GM19238 (cell line): Measurements from ENCODE around the gene FTCDNL1.
A peak's percentile ranks its signal among the peaks of the same experiment; 100 is the strongest.

Source experiments
- DNase-seq: peaks from one replicate; pipeline ENCODE4 v3.0.0; 2011; ENCODE audit warnings: low spot score; ENCODE audit not compliant: insufficient read length

The FTCDNL1 gene

GRCh38 chr2:199850718-199851500, at the start of gene FTCDNL1:
FTCDNL1 (minus strand) TSS chr2:199851192; CDS start chr2:199848962, 2,230 bp downstream.
- DNase-seq, result peak; percentile 47

GRCh38 chr2:199896617-199897016, 45.6 kb upstream of the FTCDNL1 start:
- DNase-seq, result no peak

GRCh38 chr2:199895406-199895805, 44.4 kb upstream of the FTCDNL1 start:
- no peak for DNase-seq

GRCh38 chr2:199883474-199884212, 32.7 kb upstream of the FTCDNL1 start:
- no peak for DNase-seq

DNA sequence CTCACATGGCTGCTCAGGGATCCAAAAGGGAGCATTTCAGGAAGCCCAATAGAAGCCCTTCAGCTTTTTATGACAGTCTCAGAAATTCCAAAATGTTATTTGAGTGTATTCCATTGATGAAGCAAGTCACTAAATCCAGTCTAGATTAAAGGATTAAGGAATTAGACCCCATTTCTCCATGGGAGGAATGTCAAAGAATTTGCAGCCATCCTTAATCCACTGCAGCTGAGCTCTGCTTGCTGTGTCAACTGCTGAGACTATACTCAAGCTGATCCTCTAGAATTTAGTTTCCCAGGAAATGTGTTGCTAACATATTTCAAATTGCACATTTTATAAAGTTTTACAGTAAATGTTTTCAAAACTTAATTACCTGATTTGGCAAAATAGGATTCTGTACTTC, 31.7 kb upstream of the FTCDNL1 start:
- no peak for DNase-seq

GRCh38 chr2:199875400-199875799, 24.4 kb upstream of the FTCDNL1 start:
- DNase-seq, result no peak

DNA sequence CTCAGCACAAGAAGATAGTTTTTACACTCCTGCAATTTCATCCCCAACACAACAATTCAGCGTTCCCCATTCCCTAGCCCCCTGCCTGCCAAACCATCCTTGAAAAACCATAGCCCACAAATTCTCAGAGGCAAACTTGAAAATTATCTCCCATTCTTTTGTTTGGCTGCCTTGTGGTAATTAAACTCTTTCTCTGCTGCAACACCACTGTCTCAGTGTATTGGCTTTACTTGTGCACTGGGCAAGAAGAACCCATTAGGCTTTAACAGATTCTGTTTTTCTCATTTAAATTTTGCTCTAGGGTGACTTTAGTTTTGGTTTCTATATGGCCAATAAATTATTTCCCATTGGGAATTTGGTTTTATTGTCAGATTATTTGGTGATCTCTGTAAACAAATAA, 23.2 kb upstream of the FTCDNL1 start:
- DNase-seq, result no peak

GRCh38 chr2:199870581-199870980, 19.6 kb upstream of the FTCDNL1 start:
- DNase-seq, result no peak

DNA sequence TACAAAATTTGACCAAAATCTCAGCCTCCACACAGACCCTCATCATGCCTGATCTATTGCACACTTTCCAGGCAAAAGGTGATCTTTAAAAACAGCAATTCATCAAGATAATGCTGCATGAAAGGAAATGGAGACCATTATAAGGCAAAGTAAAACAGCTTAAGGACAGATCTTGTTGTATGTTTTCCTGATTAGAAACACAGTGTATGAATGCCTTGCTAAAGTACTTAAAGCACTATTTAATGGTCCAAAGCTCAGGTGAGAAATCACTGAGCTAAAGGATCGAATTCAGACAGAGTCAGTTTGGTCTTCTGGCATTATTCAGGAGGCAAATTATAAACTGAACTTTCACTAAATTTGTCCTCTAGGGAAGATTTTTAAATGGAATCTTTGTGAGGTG, 18.7 kb upstream of the FTCDNL1 start:
- no peak for DNase-seq

DNA sequence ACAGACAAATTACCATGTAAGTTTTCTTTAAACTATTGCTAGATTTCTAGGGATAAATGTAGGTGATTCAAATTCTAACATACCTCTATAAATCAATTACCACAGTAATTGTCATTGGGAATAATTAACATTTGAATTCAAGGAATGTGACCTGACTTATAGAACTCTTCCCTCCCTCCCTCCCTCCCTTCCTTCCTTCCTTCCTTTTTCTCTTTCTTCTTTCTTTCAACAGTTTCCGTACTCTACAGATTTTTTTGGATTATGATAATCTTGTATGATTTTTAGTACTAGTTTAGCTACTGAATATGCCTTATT, 18.2 kb upstream of the FTCDNL1 start:
- no peak for DNase-seq

GRCh38 chr2:199868431-199869226, 17.6 kb upstream of the FTCDNL1 start:
- DNase-seq, result no peak

GRCh38 chr2:199865905-199866304, 14.9 kb upstream of the FTCDNL1 start:
- no peak for DNase-seq

- DNase-seq, result no peak
Measured at GRCh38 chr2:199862788-199863187, 11.8 kb upstream of the FTCDNL1 start.

GRCh38 chr2:199861132-199861774, 10.3 kb upstream of the FTCDNL1 start:
- DNase-seq, result no peak

- DNase-seq, result no peak
Measured at GRCh38 chr2:199855812-199856211, 4.8 kb upstream of the FTCDNL1 start.

GRCh38 chr2:199851883-199852282, 891 bp upstream of the FTCDNL1 start:
- no peak for DNase-seq

GRCh38 chr2:199851501-199851810, 464 bp upstream of the FTCDNL1 start:
- no peak for DNase-seq

DNA sequence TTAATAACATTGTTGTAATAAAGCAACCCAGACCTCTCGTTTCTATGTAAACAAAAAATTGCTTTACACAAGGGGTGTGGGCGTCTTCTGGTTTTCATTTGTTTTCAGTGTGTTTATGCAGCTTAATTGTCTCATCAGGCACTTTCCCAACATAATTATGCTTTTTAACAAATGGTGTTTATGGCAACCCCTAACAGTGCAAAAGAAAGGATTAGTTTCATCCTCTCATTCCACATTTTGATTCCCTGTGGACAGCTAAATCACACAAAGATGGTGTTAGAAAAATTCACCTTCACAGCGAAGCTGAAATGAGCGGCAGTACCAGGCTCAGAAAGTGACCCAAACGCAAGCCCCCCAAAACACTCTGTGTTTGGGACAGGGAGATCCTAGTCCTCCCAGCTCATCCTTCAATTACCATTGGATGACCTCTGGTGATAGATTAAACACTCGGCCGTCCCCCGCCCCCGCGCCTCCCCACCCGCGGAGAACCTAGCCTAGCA, 724 bp downstream of the FTCDNL1 start:
- no peak for DNase-seq

GRCh38 chr2:199848389-199849130, 2.4 kb downstream of the FTCDNL1 start:
- no peak for DNase-seq

DNA sequence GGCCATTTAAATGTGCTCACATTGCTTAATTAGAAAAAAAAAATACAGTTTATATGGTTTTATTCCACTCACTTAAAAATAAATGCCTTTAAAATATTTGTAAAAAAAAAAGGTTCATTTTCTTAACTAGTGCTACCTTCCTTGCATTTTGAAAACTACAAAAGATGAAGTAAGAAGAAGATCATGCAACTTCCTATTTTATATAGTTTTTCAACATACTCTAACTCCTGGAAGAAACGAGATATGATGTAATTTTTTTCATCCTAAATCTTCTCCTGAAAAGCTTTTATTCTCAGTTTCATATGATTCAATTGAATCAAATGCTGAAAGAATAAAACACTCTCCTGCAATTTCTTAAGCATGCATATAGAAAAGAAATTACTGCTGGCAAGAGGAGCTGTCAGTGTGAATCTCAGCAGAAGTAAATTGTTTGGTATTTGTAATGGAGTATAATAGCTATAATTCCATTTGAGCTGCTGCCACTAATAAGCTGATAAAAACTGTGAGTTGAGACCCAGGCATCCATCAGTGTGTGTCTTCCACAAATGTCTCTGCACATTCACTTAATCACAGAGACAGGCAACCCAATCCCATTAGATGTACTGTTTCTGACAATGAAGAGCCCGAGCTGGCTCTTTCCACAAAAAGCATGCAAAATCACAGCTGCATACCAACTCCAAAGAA, 3.7 kb downstream of the FTCDNL1 start:
- no peak for DNase-seq
